ENCODE measurements around the gene KIFAP3.
"Not testable (repeated sequence)": the region's sequence is repeated elsewhere in the genome, so short reads cannot be mapped to it uniquely, and the experiment has no call there.

KIFAP3 gene

GRCh38 chr1:170064821-170065220 is 9.7 kb downstream of the KIFAP3 start:
- H3K27ac ChIP-seq (ENCODE audit: low read depth, low read length), result no peak overlapping the region
- H3K36me3 ChIP-seq (ENCODE audit: control insufficient read depth in 1 of 2, insufficient read depth in 2 of 2, low read length in 2 of 2), result no peaks in the 10 kb centered on the region
- no peak overlapping the region for H3K4me3 ChIP-seq (ENCODE audit: low read depth in 1 of 2, low read length in 2 of 2)

GRCh38 chr1:170063109-170063826 is 11.2 kb downstream of the KIFAP3 start:
- no peak overlapping the region for H3K27ac ChIP-seq (ENCODE audit: low read depth, low read length)
- no peaks in the 10 kb centered on the region for H3K27me3 ChIP-seq (ENCODE audit: control insufficient read depth in 1 of 2, insufficient read depth in 2 of 2, low read length in 2 of 2)
- peaks cover 0 to 11% of the 10 kb centered on the region in 2 donors for H3K4me1 ChIP-seq (ENCODE audit: control insufficient read depth in 1 of 2, insufficient read depth in 2 of 2, low read length in 2 of 2)
- H3K9me3 ChIP-seq (ENCODE audit: control insufficient read depth in 1 of 2, low read length in 2 of 2), result no peaks in the 10 kb centered on the region
- H3K36me3 ChIP-seq (ENCODE audit: control insufficient read depth in 1 of 2, insufficient read depth in 2 of 2, low read length in 2 of 2), result no peaks in the 10 kb centered on the region
- H3K4me3 ChIP-seq (ENCODE audit: low read depth in 1 of 2, low read length in 2 of 2), result no peak overlapping the region
- no peak overlapping the region for H3K9ac ChIP-seq (ENCODE audit: low read depth in 1 of 2, low read length in 2 of 2)

More at GRCh38 chr1:170064821-170065220, 9.7 kb downstream of the KIFAP3 start:
- H3K4me1 ChIP-seq (ENCODE audit: control insufficient read depth in 1 of 2, insufficient read depth in 2 of 2, low read length in 2 of 2), result peaks cover 0 to 11% of the 10 kb centered on the region in 2 donors
- H3K9ac ChIP-seq (ENCODE audit: low read depth in 1 of 2, low read length in 2 of 2), result no peak overlapping the region
- H3K27me3 ChIP-seq (ENCODE audit: control insufficient read depth in 1 of 2, insufficient read depth in 2 of 2, low read length in 2 of 2), result no peaks in the 10 kb centered on the region
- no peaks in the 10 kb centered on the region for H3K9me3 ChIP-seq (ENCODE audit: control insufficient read depth in 1 of 2, low read length in 2 of 2)

- H3K9ac ChIP-seq (ENCODE audit: low read depth in 1 of 2, low read length in 2 of 2); H3K4me3 ChIP-seq (ENCODE audit: low read depth in 1 of 2, low read length in 2 of 2); H3K4me1 ChIP-seq (ENCODE audit: control insufficient read depth in 1 of 2, insufficient read depth in 2 of 2, low read length in 2 of 2); H3K36me3 ChIP-seq (ENCODE audit: control insufficient read depth in 1 of 2, insufficient read depth in 2 of 2, low read length in 2 of 2); H3K27ac ChIP-seq (ENCODE audit: low read depth, low read length); H3K9me3 ChIP-seq (ENCODE audit: control insufficient read depth in 1 of 2, low read length in 2 of 2); H3K27me3 ChIP-seq (ENCODE audit: control insufficient read depth in 1 of 2, insufficient read depth in 2 of 2, low read length in 2 of 2): not testable (repeated sequence)
Observed at GRCh38 chr1:170061676-170062075, 12.8 kb downstream of the KIFAP3 start.

GRCh38 chr1:170060015-170060520 is 14.4 kb downstream of the KIFAP3 start:
- not testable (repeated sequence) for H3K4me3 ChIP-seq (ENCODE audit: low read depth in 1 of 2, low read length in 2 of 2); H3K27ac ChIP-seq (ENCODE audit: low read depth, low read length); H3K36me3 ChIP-seq (ENCODE audit: control insufficient read depth in 1 of 2, insufficient read depth in 2 of 2, low read length in 2 of 2); H3K4me1 ChIP-seq (ENCODE audit: control insufficient read depth in 1 of 2, insufficient read depth in 2 of 2, low read length in 2 of 2); H3K27me3 ChIP-seq (ENCODE audit: control insufficient read depth in 1 of 2, insufficient read depth in 2 of 2, low read length in 2 of 2); H3K9me3 ChIP-seq (ENCODE audit: control insufficient read depth in 1 of 2, low read length in 2 of 2); H3K9ac ChIP-seq (ENCODE audit: low read depth in 1 of 2, low read length in 2 of 2)

- Histone ChIP-seq H3K4me1 (ENCODE audit: control insufficient read depth in 1 of 2, insufficient read depth in 2 of 2, low read length in 2 of 2) (no peaks in the 10 kb centered on the region), H3K9ac (ENCODE audit: low read depth in 1 of 2, low read length in 2 of 2) (no peak overlapping the region), H3K9me3 (ENCODE audit: control insufficient read depth in 1 of 2, low read length in 2 of 2) (no peaks in the 10 kb centered on the region), H3K36me3 (ENCODE audit: control insufficient read depth in 1 of 2, insufficient read depth in 2 of 2, low read length in 2 of 2) (peaks cover 0 to 7% of the 10 kb centered on the region in 2 donors), H3K4me3 (ENCODE audit: low read depth in 1 of 2, low read length in 2 of 2) (no peak overlapping the region), H3K27ac (ENCODE audit: low read depth, low read length) (no peak overlapping the region), H3K27me3 (ENCODE audit: control insufficient read depth in 1 of 2, insufficient read depth in 2 of 2, low read length in 2 of 2) (no peaks in the 10 kb centered on the region)
Observed at GRCh38 chr1:170049176-170049800, 25.2 kb downstream of the KIFAP3 start.

- Histone ChIP-seq H3K4me1 (ENCODE audit: control insufficient read depth in 1 of 2, insufficient read depth in 2 of 2, low read length in 2 of 2) (no peaks in the 10 kb centered on the region), H3K36me3 (ENCODE audit: control insufficient read depth in 1 of 2, insufficient read depth in 2 of 2, low read length in 2 of 2) (peaks cover 0 to 13% of the 10 kb centered on the region in 2 donors), H3K4me3 (ENCODE audit: low read depth in 1 of 2, low read length in 2 of 2) (no peak overlapping the region), H3K9ac (ENCODE audit: low read depth in 1 of 2, low read length in 2 of 2) (no peak overlapping the region), H3K27me3 (ENCODE audit: control insufficient read depth in 1 of 2, insufficient read depth in 2 of 2, low read length in 2 of 2) (no peaks in the 10 kb centered on the region), H3K27ac (ENCODE audit: low read depth, low read length) (no peak overlapping the region), H3K9me3 (ENCODE audit: control insufficient read depth in 1 of 2, low read length in 2 of 2) (no peaks in the 10 kb centered on the region)
Observed at GRCh38 chr1:170048515-170048914, 26.0 kb downstream of the KIFAP3 start.

GRCh38 chr1:170044187-170044586 is 30.3 kb downstream of the KIFAP3 start:
- peaks cover 0 to 17% of the 10 kb centered on the region in 2 donors for H3K36me3 ChIP-seq (ENCODE audit: control insufficient read depth in 1 of 2, insufficient read depth in 2 of 2, low read length in 2 of 2)
- H3K4me1 ChIP-seq (ENCODE audit: control insufficient read depth in 1 of 2, insufficient read depth in 2 of 2, low read length in 2 of 2), result no peaks in the 10 kb centered on the region
- H3K9me3 ChIP-seq (ENCODE audit: control insufficient read depth in 1 of 2, low read length in 2 of 2), result no peaks in the 10 kb centered on the region
- H3K27ac ChIP-seq (ENCODE audit: low read depth, low read length), result no peak overlapping the region
- H3K4me3 ChIP-seq (ENCODE audit: low read depth in 1 of 2, low read length in 2 of 2), result no peak overlapping the region
- H3K27me3 ChIP-seq (ENCODE audit: control insufficient read depth in 1 of 2, insufficient read depth in 2 of 2, low read length in 2 of 2), result no peaks in the 10 kb centered on the region
- H3K9ac ChIP-seq (ENCODE audit: low read depth in 1 of 2, low read length in 2 of 2), result no peak overlapping the region

- Histone ChIP-seq H3K36me3 (ENCODE audit: control insufficient read depth in 1 of 2, insufficient read depth in 2 of 2, low read length in 2 of 2) (peaks cover 3 to 14% of the 10 kb centered on the region in 2 donors), H3K9me3 (ENCODE audit: control insufficient read depth in 1 of 2, low read length in 2 of 2) (no peaks in the 10 kb centered on the region), H3K9ac (ENCODE audit: low read depth in 1 of 2, low read length in 2 of 2) (no peak overlapping the region), H3K4me3 (ENCODE audit: low read depth in 1 of 2, low read length in 2 of 2) (no peak overlapping the region), H3K27me3 (ENCODE audit: control insufficient read depth in 1 of 2, insufficient read depth in 2 of 2, low read length in 2 of 2) (no peaks in the 10 kb centered on the region), H3K4me1 (ENCODE audit: control insufficient read depth in 1 of 2, insufficient read depth in 2 of 2, low read length in 2 of 2) (no peaks in the 10 kb centered on the region), H3K27ac (ENCODE audit: low read depth, low read length) (no peak overlapping the region)
Observed at GRCh38 chr1:170041423-170042192, 32.9 kb downstream of the KIFAP3 start.

GRCh38 chr1:170032531-170033280 is 41.8 kb downstream of the KIFAP3 start:
- Histone ChIP-seq H3K9ac (ENCODE audit: low read depth in 1 of 2, low read length in 2 of 2) (no peak overlapping the region), H3K27me3 (ENCODE audit: control insufficient read depth in 1 of 2, insufficient read depth in 2 of 2, low read length in 2 of 2) (no peaks in the 10 kb centered on the region), H3K27ac (ENCODE audit: low read depth, low read length) (no peak overlapping the region), H3K9me3 (ENCODE audit: control insufficient read depth in 1 of 2, low read length in 2 of 2) (peaks cover 0 to 3% of the 10 kb centered on the region in 2 donors), H3K36me3 (ENCODE audit: control insufficient read depth in 1 of 2, insufficient read depth in 2 of 2, low read length in 2 of 2) (peaks cover 0 to 3% of the 10 kb centered on the region in 2 donors), H3K4me3 (ENCODE audit: low read depth in 1 of 2, low read length in 2 of 2) (no peak overlapping the region), H3K4me1 (ENCODE audit: control insufficient read depth in 1 of 2, insufficient read depth in 2 of 2, low read length in 2 of 2) (no peaks in the 10 kb centered on the region)
